GM23338 (cell line): ENCODE measurements around the gene FAM174C. TPM values are rescaled to one million over a fixed set of nuclear protein-coding genes. Genes with fewer than 3 reads are reported as not detected.

Experiments
- ATAC-seq: fragments of 200-7000 bp; cut with Tn5 transposase; 3 replicates; pipeline ENCODE4 v1.9.1; 2020
- DNase-seq: peaks from one replicate; pipeline ENCODE4 v3.0.0-alpha.2; 2015; ENCODE audit warnings: low spot score
- H2AFZ ChIP-seq: fragments of 200-600 bp; sonication (generic); 2 replicates; pipeline ENCODE4 v1.8.0; 2016; ENCODE audit warnings: antibody characterized with exemption, mild to moderate bottlenecking, moderate library complexity
- H3F3A ChIP-seq: fragments of 200-600 bp; sonication (generic); replicated peaks from 2 replicates; pipeline ENCODE4 v1.8.0; 2017; ENCODE audit warnings: antibody characterized with exemption, mixed run types, low read depth
- H3K27ac ChIP-seq: fragments of 200-600 bp; sonication (generic); 2 replicates; pipeline ENCODE4 v1.6.1; 2016; ENCODE audit warnings: low read depth
- H3K27me3 ChIP-seq: fragments of 200-600 bp; sonication (generic); 2 replicates; pipeline ENCODE4 v1.8.0; 2016; ENCODE audit warnings: mild to moderate bottlenecking, mixed run types, moderate library complexity; ENCODE audit not compliant: insufficient read depth
- H3K36me3 ChIP-seq: fragments of 200-600 bp; sonication (generic); 2 replicates; pipeline ENCODE4 v1.8.0; 2016; ENCODE audit warnings: mild to moderate bottlenecking; ENCODE audit not compliant: insufficient read depth
- H3K4me1 ChIP-seq: fragments of 200-600 bp; sonication (generic); 2 replicates; pipeline ENCODE4 v1.8.0; 2016; ENCODE audit warnings: mild to moderate bottlenecking, moderate library complexity; ENCODE audit not compliant: insufficient read depth
- H3K4me2 ChIP-seq: fragments of 200-600 bp; sonication (generic); 2 replicates; pipeline ENCODE4 v1.7.1; 2017; ENCODE audit warnings: mixed run types
- H3K4me3 ChIP-seq: fragments of 200-600 bp; sonication (generic); 2 replicates; pipeline ENCODE4 v1.6.1; 2016; ENCODE audit warnings: mixed run types
- H3K79me2 ChIP-seq: fragments of 200-600 bp; sonication (generic); replicated peaks from 2 replicates; pipeline ENCODE4 v1.8.0; 2017; ENCODE audit warnings: mild to moderate bottlenecking; ENCODE audit not compliant: insufficient read depth
- H3K9me2 ChIP-seq: fragments of 200-600 bp; sonication (generic); 2 replicates; pipeline ENCODE4 v1.8.0; 2017; ENCODE audit not compliant: insufficient read depth
- H4K20me1 ChIP-seq: fragments of 200-600 bp; sonication (generic); replicated peaks from 2 replicates; pipeline ENCODE4 v1.8.0; 2017; ENCODE audit warnings: mild to moderate bottlenecking; ENCODE audit not compliant: insufficient read depth
- H3K27ac Mint-ChIP-seq: 2 replicates; pipeline ENCODE4 v1.8.0; 2020; ENCODE audit warnings: inconsistent platforms, mild to moderate bottlenecking, moderate library complexity, mixed read lengths
- H3K27me3 Mint-ChIP-seq: 3 replicates; pipeline ENCODE4 v1.8.0; 2022; ENCODE audit warnings: low read depth, mild to moderate bottlenecking, moderate library complexity, mixed read lengths, inconsistent platforms; ENCODE audit not compliant: insufficient read depth, poor library complexity
- H3K36me3 Mint-ChIP-seq: 3 replicates; pipeline ENCODE4 v1.8.0; 2021; ENCODE audit warnings: low read depth, mild to moderate bottlenecking, inconsistent platforms, moderate library complexity, mixed read lengths
- H3K4me1 Mint-ChIP-seq: 3 replicates; pipeline ENCODE4 v1.8.0; 2020; ENCODE audit warnings: mild to moderate bottlenecking, inconsistent platforms, mixed read lengths
- H3K4me3 Mint-ChIP-seq: 3 replicates; pipeline ENCODE4 v1.8.0; 2021; ENCODE audit warnings: moderate library complexity, mild to moderate bottlenecking, inconsistent platforms, mixed read lengths
- H3K9me3 Mint-ChIP-seq: 3 replicates; pipeline ENCODE4 v1.8.0; 2020; ENCODE audit warnings: moderate library complexity, mild to moderate bottlenecking, inconsistent platforms, mixed read lengths
- CREB1 ChIP-seq: fragments of 250-450 bp; sonication (Bioruptor Pico); IDR thresholded peaks from 2 replicates; pipeline ENCODE4 v1.5.0; 2020; ENCODE audit warnings: low read depth, mild to moderate bottlenecking, moderate library complexity
- EZH2 ChIP-seq: fragments of 200-600 bp; sonication (generic); IDR thresholded peaks from one replicate; pipeline ENCODE4 v1.8.0; 2017; ENCODE audit warnings: antibody characterized with exemption, mild to moderate bottlenecking, low read depth; ENCODE audit not compliant: unreplicated experiment
- EZH2phosphoT487 ChIP-seq: fragments of 200-600 bp; sonication (generic); IDR thresholded peaks from one replicate; pipeline ENCODE4 v1.8.1; 2018; ENCODE audit warnings: antibody characterized with exemption; ENCODE audit not compliant: unreplicated experiment
- JUNB ChIP-seq: IDR thresholded peaks from one replicate; pipeline ENCODE4 v1.6.1; 2016; ENCODE audit warnings: antibody characterized with exemption; ENCODE audit not compliant: unreplicated experiment
- NANOG ChIP-seq: IDR thresholded peaks from 2 replicates; pipeline ENCODE4 v1.6.1; 2016; ENCODE audit warnings: antibody characterized with exemption, borderline replicate concordance
- POLR2AphosphoS5 ChIP-seq: IDR thresholded peaks from 2 replicates; pipeline ENCODE4 v1.6.1; 2016; ENCODE audit warnings: antibody characterized with exemption, low read depth
- STAT1 ChIP-seq: IDR thresholded peaks from one replicate; pipeline ENCODE4 v1.6.1; 2016; ENCODE audit warnings: antibody characterized with exemption; ENCODE audit not compliant: unreplicated experiment
- ZNF114 ChIP-seq: fragments of 250-450 bp; sonication (Bioruptor Pico); IDR thresholded peaks from 2 replicates; pipeline ENCODE4 v1.5.0; 2020; ENCODE audit warnings: mild to moderate bottlenecking, moderate library complexity
- ZNF331 ChIP-seq: fragments of 250-450 bp; sonication (Bioruptor Pico); IDR thresholded peaks from 2 replicates; pipeline ENCODE4 v1.5.0; 2020; ENCODE audit warnings: low read depth, mild to moderate bottlenecking, moderate library complexity
- polyA plus RNA-seq: library from polyadenylated mRNA; unstranded; fragments of >200 nt; fragmentation: Nextera tagmentation; extraction: Ambion mirVana; gene quantifications from 2 replicates; pipeline ENCODE4 v1.2.1, GENCODE V29; 2016
- total RNA-seq: library from RNA; depleted of rRNA; stranded (reverse); fragments of >200 nt; shearing (Covaris generic); gene quantifications from 2 replicates; pipeline ENCODE4 v1.2.3, GENCODE V29; 2014
- TF ChIP-seq, protein P1 (sequence below), 2 experiments: fragments of 200-600 bp in 1 of 2; sonication (generic) in 1 of 2; conservative IDR thresholded peaks; 2 replicates each; pipeline versions ENCODE4 v1.5.1 to v1.6.1; 2016 to 2017; ENCODE audit warnings: antibody characterized with exemption in 2 of 2, low read depth in 2 of 2, mild to moderate bottlenecking in 2 of 2, moderate library complexity in 1 of 2
- TF ChIP-seq, protein P2 (sequence below): IDR thresholded peaks from one replicate; pipeline ENCODE4 v1.6.1; 2018; ENCODE audit warnings: antibody characterized with exemption; ENCODE audit not compliant: unreplicated experiment
- TF ChIP-seq, protein P3 (sequence below): IDR thresholded peaks from 2 replicates; pipeline ENCODE4 v1.6.1; 2016; ENCODE audit warnings: antibody characterized with exemption

FAM174C gene
- total and polyA plus RNA-seq, 2 experiments from 2014 or later = 60.4 to 68.0 TPM

DNA sequence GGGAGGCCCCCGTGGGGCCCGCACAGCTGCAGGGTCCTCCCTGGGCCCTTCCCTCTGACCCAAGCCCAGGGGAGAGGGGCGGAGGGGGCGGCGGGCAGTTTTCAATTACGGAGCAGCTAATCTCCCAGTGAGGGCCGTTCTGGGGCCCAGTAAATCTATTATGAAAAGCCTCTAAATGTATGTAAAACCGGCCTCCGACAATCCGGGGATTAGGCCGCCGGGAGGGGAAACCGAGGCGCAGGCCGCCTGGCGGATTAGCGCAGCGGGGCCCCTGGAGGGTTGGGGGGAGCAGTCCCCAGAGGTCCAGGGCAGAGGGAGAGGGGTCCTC lies 35.5 kb downstream of the FAM174C start:
- no peak overlapping the region for H3K4me3 ChIP-seq
- no peaks in the 10 kb centered on the region for H3K4me1 ChIP-seq
- Mint-ChIP-seq H3K9me3 (no peaks in the 10 kb centered on the region), H3K4me3 (no peak overlapping the region), H3K36me3 (no peaks in the 10 kb centered on the region), H3K27me3 (peaks cover 19% of the 10 kb centered on the region), H3K4me1 (no peaks in the 10 kb centered on the region), H3K27ac (no peak overlapping the region)
- H3K4me2 ChIP-seq = no peak overlapping the region
- H2AFZ ChIP-seq = no peak overlapping the region
- no peaks in the 10 kb centered on the region; the same call in 1 of the 2 replicates for H4K20me1 ChIP-seq
- no peak for DNase-seq
- H3K79me2 ChIP-seq = no peaks in the 10 kb centered on the region
- TF ChIP-seq ZNF114 (CRISPR knock-in tag) = no peak
- TF ChIP-seq, protein P1, sequence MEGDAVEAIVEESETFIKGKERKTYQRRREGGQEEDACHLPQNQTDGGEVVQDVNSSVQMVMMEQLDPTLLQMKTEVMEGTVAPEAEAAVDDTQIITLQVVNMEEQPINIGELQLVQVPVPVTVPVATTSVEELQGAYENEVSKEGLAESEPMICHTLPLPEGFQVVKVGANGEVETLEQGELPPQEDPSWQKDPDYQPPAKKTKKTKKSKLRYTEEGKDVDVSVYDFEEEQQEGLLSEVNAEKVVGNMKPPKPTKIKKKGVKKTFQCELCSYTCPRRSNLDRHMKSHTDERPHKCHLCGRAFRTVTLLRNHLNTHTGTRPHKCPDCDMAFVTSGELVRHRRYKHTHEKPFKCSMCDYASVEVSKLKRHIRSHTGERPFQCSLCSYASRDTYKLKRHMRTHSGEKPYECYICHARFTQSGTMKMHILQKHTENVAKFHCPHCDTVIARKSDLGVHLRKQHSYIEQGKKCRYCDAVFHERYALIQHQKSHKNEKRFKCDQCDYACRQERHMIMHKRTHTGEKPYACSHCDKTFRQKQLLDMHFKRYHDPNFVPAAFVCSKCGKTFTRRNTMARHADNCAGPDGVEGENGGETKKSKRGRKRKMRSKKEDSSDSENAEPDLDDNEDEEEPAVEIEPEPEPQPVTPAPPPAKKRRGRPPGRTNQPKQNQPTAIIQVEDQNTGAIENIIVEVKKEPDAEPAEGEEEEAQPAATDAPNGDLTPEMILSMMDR (conservative IDR thresholded peaks at IDR 0.05; ENCODE audit: low read depth in 2 of 2) = no peak
- TF ChIP-seq, protein P2, sequence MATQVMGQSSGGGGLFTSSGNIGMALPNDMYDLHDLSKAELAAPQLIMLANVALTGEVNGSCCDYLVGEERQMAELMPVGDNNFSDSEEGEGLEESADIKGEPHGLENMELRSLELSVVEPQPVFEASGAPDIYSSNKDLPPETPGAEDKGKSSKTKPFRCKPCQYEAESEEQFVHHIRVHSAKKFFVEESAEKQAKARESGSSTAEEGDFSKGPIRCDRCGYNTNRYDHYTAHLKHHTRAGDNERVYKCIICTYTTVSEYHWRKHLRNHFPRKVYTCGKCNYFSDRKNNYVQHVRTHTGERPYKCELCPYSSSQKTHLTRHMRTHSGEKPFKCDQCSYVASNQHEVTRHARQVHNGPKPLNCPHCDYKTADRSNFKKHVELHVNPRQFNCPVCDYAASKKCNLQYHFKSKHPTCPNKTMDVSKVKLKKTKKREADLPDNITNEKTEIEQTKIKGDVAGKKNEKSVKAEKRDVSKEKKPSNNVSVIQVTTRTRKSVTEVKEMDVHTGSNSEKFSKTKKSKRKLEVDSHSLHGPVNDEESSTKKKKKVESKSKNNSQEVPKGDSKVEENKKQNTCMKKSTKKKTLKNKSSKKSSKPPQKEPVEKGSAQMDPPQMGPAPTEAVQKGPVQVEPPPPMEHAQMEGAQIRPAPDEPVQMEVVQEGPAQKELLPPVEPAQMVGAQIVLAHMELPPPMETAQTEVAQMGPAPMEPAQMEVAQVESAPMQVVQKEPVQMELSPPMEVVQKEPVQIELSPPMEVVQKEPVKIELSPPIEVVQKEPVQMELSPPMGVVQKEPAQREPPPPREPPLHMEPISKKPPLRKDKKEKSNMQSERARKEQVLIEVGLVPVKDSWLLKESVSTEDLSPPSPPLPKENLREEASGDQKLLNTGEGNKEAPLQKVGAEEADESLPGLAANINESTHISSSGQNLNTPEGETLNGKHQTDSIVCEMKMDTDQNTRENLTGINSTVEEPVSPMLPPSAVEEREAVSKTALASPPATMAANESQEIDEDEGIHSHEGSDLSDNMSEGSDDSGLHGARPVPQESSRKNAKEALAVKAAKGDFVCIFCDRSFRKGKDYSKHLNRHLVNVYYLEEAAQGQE = no peak
- no peak for TF ChIP-seq POLR2AphosphoS5
- TF ChIP-seq EZH2 = no peak
- TF ChIP-seq JUNB = no peak
- TF ChIP-seq ZNF331 (CRISPR knock-in tag) = no peak
- TF ChIP-seq NANOG = no peak
- no peak for TF ChIP-seq CREB1 (CRISPR knock-in tag)
- TF ChIP-seq, protein P3, sequence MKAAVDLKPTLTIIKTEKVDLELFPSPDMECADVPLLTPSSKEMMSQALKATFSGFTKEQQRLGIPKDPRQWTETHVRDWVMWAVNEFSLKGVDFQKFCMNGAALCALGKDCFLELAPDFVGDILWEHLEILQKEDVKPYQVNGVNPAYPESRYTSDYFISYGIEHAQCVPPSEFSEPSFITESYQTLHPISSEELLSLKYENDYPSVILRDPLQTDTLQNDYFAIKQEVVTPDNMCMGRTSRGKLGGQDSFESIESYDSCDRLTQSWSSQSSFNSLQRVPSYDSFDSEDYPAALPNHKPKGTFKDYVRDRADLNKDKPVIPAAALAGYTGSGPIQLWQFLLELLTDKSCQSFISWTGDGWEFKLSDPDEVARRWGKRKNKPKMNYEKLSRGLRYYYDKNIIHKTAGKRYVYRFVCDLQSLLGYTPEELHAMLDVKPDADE = no peak
- no peak for TF ChIP-seq STAT1
- no peak for TF ChIP-seq EZH2phosphoT487
- H3K27ac ChIP-seq = no peak overlapping the region
- no peaks in the 10 kb centered on the region for H3K9me2 ChIP-seq
- no peak for ATAC-seq
- H3K27me3 ChIP-seq = no peaks in the 10 kb centered on the region
- H3K36me3 ChIP-seq = no peaks in the 10 kb centered on the region
- no peaks in the 10 kb centered on the region for H3F3A ChIP-seq
